Thoracic aorta (tissue), 2 donors: ENCODE measurements around the gene SLC4A3. TPM values are rescaled to one million over a fixed set of nuclear protein-coding genes. Genes with fewer than 3 reads are reported as not detected.

ENCODE experiments used
- ATAC-seq: fragments of 150-250 bp; one replicate; pipeline ENCODE4 v1.8.0; 2017; ENCODE audit warnings: low read depth; ENCODE audit not compliant: insufficient number of reproducible peaks, low FRiP score
- DNase-seq: peaks from one replicate; pipeline ENCODE4 v3.0.0-alpha.2; 2020; ENCODE audit warnings: low spot score
- H3K27ac ChIP-seq, 2 donors: fragments of 200-600 bp; sonication (generic); 1 replicate in 1 of 2; 2 replicates in 1 of 2; pipeline ENCODE4 v1.5.1; 2016; ENCODE audit warnings: mild to moderate bottlenecking in 2 of 2, moderate library complexity in 2 of 2
- H3K27me3 ChIP-seq: fragments of 200-600 bp; sonication (generic); replicated peaks from 2 replicates; pipeline ENCODE4 v1.6.0; 2016; ENCODE audit warnings: mild to moderate bottlenecking; ENCODE audit not compliant: insufficient read depth
- H3K36me3 ChIP-seq: fragments of 200-600 bp; sonication (generic); one replicate; pipeline ENCODE4 v1.5.1; 2016
- H3K4me1 ChIP-seq, 2 donors: fragments of 200-600 bp; sonication (generic); 1 replicate in 1 of 2; 2 replicates in 1 of 2; pipeline versions ENCODE4 v1.5.1 to v1.6.0; 2016; ENCODE audit warnings: low read depth in 2 of 2, mild to moderate bottlenecking in 1 of 2; ENCODE audit not compliant: control insufficient read depth in 1 of 2
- H3K4me3 ChIP-seq: fragments of 200-600 bp; sonication (generic); 2 replicates; pipeline ENCODE4 v1.5.1; 2016; ENCODE audit warnings: mild to moderate bottlenecking
- H3K9me3 ChIP-seq: fragments of 200-600 bp; sonication (generic); 2 replicates; pipeline ENCODE4 v1.5.1; 2016
- CTCF ChIP-seq: fragments of 200-600 bp; sonication (generic); IDR thresholded peaks from one replicate; pipeline ENCODE4 v1.5.1; 2019; ENCODE audit warnings: antibody characterized with exemption
- total RNA-seq, 2 donors: library from RNA; depleted of rRNA; stranded (reverse); fragments of >200 nt; gene quantifications; one replicate each; pipeline versions ENCODE4 v1.1.0 to v1.2.3, GENCODE V29; 2016

SLC4A3 gene
- total RNA-seq, 2 donors from 2014 or later, result 5.6 to 6.5 TPM

- Histone ChIP-seq H3K27ac (no peak overlapping the region), H3K4me1 (peaks cover 3 to 7% of the 10 kb centered on the region in 2 donors), H3K4me3 (no peak overlapping the region), H3K9me3 (no peaks in the 10 kb centered on the region), H3K27me3 (no peaks in the 10 kb centered on the region), H3K36me3 (no peaks in the 10 kb centered on the region)
- ATAC-seq (no peak), DNase-seq (no peak)
- no peak for TF ChIP-seq CTCF
Measured at GRCh38 chr2:219625179-219625578, 2.3 kb upstream of the SLC4A3 start.

GRCh38 chr2:219626540-219626939, 890 bp upstream of the SLC4A3 start:
- Histone ChIP-seq H3K4me3 (no peak overlapping the region), H3K4me1 (peaks cover 3 to 7% of the 10 kb centered on the region in 2 donors), H3K27me3 (no peaks in the 10 kb centered on the region), H3K36me3 (no peaks in the 10 kb centered on the region), H3K9me3 (no peaks in the 10 kb centered on the region), H3K27ac (no peak overlapping the region)
- DNase-seq (no peak), ATAC-seq (no peak)
- no peak for TF ChIP-seq CTCF

- no peak for DNase-seq
- TF ChIP-seq CTCF, result no peak
- no peaks in the 10 kb centered on the region for H3K27me3 ChIP-seq
- H3K4me1 ChIP-seq, result peaks cover 3 to 7% of the 10 kb centered on the region in 2 donors
- H3K36me3 ChIP-seq, result no peaks in the 10 kb centered on the region
- H3K27ac ChIP-seq, result no peak overlapping the region
- no peaks in the 10 kb centered on the region for H3K9me3 ChIP-seq
- H3K4me3 ChIP-seq, result peak overlapping the region; percentile 74
- no peak for ATAC-seq
Measured at GRCh38 chr2:219628235-219628985, 980 bp downstream of the SLC4A3 start.

- DNase-seq (no peak), ATAC-seq (no peak)
- H3K27ac ChIP-seq, result no peak overlapping the region
- no peaks in the 10 kb centered on the region for H3K36me3 ChIP-seq
- H3K9me3 ChIP-seq, result no peaks in the 10 kb centered on the region
- no peaks in the 10 kb centered on the region for H3K27me3 ChIP-seq
- TF ChIP-seq CTCF, result no peak
- peaks cover 3 to 7% of the 10 kb centered on the region in 2 donors for H3K4me1 ChIP-seq
- H3K4me3 ChIP-seq, result no peak overlapping the region
Measured at GRCh38 chr2:219628986-219629901, 1.8 kb downstream of the SLC4A3 start.
